GM18511 (cell line): ENCODE measurements around the gene POC1A.

Source experiments
- ATAC-seq: cut with Tn5 transposase; IDR thresholded peaks from one replicate; pipeline ENCODE4 v1.9.1; 2021; ENCODE audit warnings: mild to moderate bottlenecking, moderate library complexity; ENCODE audit not compliant: unreplicated experiment

The POC1A gene

DNA sequence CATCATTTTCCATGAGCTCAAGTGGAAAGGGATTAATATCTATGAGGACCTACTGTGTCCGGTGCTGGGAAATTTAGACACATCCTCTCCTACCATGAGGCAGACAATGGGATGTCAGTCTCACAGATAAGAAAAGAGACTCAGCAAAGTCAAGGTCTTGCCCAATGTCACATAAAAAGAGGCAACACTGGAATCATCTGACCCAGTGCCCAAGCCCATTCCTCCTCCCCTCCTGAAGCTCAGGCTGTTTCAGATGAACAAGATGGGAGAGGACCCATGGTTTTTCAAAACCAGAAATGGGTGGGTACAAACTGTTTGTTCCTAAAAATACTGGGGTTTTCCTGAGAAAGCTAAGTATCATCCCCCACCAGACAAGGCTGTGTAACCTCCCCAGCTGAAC is 22.2 kb downstream of the POC1A start:
- ATAC-seq = no peak

GRCh38 chr3:52130966-52131622 is 23.1 kb downstream of the POC1A start:
- ATAC-seq = no peak

DNA sequence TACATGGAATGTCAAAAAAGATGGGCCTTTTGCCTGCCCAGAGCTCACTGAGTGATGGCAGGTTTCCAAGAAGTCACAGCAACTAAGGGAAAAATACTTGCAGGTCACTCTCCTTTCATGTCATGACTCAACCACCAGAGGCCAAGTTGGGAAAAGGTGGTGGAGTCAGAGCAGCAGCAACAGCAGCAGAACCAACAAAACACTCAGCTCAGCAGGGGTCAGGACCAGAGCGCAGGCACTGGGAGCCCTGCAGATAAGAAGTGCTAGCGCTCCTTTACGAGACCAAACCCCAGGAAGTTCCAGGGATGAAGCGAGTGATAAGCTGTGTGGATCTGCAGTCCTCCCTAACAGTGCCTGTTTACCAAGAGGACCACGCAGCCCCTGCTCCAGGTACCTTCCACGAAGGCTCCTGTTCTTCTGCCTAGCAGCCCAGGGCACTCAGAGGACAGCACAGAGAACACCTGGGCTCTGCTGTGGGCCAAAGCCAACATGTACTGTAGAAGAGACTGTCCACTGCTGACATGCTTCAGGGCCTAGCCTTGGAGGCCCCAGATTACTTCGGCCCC is 26.0 kb downstream of the POC1A start:
- no peak for ATAC-seq

DNA sequence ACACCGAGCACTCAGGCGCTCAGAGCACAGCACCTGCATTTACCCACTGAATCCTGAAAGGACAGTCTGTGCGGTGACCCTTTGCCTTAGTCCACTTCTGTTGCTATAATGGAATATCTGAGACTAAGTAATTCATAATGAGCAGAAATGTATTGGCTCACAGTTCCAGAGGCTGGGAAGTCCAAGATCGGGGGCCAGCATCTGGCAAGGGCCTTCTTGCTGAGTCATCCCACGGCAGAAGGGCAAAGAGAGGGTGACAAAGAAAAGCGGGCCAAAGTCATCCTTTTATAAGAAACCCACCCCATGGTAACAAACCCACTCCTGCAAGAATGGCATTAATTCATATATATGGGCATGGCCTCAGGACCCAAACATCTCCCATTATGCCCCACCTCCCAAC is 27.7 kb downstream of the POC1A start:
- ATAC-seq = no peak

DNA sequence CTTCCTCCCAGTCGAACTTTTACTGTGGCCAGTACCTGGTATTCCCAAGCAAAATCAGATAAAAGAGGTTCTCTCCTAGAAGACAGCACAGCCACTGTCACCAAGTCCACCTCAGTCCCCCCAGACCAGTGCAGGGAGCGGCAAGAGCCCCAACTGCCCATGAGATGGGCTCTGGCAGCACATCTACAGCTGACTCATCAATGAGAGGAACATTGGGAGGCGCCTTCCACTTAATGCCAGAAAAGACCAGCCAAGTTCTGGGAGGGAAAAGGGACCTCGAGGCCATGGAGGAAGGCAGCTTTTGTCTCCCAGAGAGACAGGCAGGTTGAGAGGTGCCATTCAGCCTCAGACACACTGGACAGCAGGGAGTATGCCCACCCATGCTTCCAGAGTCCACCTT is 28.2 kb downstream of the POC1A start:
- no peak for ATAC-seq

- no peak for ATAC-seq
These were observed 29.5 kb downstream of the POC1A start for GRCh38 chr3:52124766-52125165.

- no peak for ATAC-seq
These were observed 30.1 kb downstream of the POC1A start for GRCh38 chr3:52124126-52124525.

- peak; percentile 55 for ATAC-seq
These were observed 31.0 kb downstream of the POC1A start for GRCh38 chr3:52123106-52123725.

- no peak for ATAC-seq
These were observed 31.7 kb downstream of the POC1A start for GRCh38 chr3:52122491-52122890.

- ATAC-seq = no peak
These were observed 32.4 kb downstream of the POC1A start for GRCh38 chr3:52121813-52122212.

- ATAC-seq = no peak
These were observed 32.8 kb downstream of the POC1A start for GRCh38 chr3:52121464-52121805.

GRCh38 chr3:52120556-52121463 is 33.4 kb downstream of the POC1A start:
- ATAC-seq = no peak

GRCh38 chr3:52119826-52120225 is 34.4 kb downstream of the POC1A start:
- ATAC-seq = no peak

DNA sequence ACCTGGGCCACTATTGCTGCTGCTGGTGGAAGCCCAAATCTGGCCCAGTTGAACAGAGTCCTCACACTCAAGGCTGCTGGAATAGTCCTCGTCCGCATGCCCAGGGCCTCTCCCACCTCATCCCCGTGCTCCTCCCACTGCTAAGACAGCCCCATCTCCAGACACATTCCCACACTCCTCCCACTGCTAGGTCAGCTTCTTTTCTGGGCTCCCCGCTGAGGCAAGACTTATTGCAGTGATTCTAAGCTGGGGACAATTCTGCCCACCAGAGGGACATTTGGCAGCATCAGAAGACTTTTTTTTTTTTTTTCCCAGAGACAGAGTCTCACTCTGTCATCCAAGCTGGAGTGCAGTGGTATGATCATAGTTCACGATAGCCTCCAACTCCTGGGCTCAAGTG is 35.1 kb downstream of the POC1A start:
- no peak for ATAC-seq

DNA sequence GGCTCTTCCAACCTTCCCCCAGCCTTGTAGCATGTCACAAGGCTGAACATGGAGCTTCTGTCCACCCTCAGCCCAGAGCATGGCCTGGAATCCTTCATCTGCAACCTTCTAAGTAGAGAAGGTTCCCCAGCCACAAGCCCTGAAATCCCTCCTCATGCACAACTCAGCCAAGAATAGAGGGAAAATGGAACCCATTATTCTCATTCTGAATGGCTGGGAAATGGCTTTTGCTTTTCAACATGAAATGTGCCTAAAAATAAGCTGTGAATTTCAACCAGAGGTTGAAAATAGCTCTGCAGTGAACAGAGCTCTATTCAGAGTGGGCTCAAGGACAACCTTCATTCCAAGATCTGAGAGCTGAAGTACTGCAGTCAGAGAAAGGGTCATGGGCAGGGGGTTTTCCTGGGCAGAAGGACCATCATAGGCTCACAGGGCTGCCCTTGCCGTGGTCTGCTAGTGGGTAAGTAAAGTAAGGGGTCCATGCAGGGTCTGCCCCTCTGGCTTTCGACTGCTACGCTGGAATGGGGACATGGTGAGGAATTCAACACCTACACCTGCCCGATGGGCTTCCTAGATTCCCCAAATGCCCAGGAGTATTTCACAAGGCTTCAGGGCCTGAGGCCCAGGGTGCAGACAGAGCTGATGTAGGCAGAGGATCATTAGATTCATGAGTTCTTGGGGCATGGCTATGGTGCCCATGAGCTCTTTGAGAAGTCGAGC is 35.9 kb downstream of the POC1A start:
- no peak for ATAC-seq

GRCh38 chr3:52117537-52117936 is 36.7 kb downstream of the POC1A start:
- ATAC-seq = no peak

- no peak for ATAC-seq
These were observed 42.2 kb downstream of the POC1A start for GRCh38 chr3:52112056-52112455.

DNA sequence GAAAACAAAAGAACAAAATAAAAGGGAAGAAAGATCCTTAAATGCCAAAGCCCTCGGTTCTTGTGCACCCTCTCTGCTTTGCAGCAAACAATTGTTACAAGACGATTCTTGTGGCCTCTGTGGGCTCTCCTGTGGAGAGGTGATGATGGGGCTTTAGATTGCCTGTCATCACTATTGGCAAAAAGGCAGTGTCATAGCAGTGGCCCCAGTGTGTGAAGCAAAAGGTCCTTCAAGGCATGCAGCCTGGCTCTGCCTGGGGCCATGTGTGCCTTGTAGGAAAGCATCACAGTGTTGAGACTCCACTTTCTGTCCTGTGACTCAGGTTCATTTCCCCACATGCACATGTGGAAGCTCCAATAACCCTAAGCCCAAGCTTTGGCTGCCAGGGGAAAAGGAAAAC is 43.7 kb downstream of the POC1A start:
- ATAC-seq = no peak

DNA sequence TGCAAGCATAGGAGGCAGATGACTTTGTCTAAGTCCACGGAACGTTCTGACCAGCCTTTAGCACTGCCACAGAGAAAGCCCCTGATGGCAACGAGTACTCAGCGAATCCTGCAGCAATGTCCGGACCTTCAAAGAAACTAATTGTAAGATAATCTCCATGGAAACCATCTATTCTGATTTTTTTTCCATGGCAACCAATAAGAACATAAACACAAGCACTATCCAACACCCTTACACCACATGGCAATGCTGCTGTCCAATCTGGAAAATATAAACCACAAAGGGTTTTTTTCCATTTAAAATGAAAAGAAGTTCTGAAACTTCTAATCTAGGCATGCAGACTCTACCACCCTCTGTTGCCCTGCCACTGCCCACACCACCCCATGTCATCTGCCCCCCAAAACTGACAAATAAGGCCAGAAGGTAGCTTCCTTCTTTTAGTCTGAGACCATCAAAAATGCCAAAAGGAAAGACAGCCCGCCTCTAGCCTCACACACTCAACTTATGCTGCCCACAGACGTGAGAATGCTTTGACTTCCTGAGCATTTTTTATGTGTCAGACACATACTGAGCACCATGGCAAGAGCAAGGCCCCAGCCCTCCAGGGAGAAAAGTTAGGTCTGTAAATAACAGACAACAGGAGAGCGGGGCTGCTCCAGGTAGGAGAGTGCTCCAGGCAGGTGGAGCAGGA is 44.5 kb downstream of the POC1A start:
- no peak for ATAC-seq
